ENCODE results near the gene GON4L. TPM values are rescaled to one million over a fixed set of nuclear protein-coding genes. Genes with fewer than 3 reads are reported as not detected.

Gene GON4L
- total RNA-seq, 4 donors from 2014 or later = 17.2 to 36.1 (median 19.9) TPM

DNA sequence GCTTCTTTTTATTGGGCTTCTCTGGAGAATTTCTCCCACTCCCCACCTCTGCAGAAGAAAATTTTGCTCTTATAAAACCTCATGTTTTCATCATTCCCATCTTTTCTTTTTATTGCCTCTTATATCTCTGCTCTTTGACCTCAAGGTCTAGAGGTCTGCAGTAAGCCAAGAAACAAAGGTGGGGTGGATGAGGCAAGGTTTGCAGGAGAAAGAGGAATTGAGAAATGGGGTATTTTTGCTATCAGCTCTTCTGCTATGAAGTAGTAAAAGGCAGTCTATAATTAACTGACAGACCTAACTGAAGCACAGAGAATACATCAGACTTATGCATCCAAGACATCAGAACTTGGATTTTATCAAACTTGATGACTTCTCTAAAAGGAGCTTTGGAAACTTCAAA is 25.2 kb upstream of the GON4L start:
- TF ChIP-seq, protein P1, sequence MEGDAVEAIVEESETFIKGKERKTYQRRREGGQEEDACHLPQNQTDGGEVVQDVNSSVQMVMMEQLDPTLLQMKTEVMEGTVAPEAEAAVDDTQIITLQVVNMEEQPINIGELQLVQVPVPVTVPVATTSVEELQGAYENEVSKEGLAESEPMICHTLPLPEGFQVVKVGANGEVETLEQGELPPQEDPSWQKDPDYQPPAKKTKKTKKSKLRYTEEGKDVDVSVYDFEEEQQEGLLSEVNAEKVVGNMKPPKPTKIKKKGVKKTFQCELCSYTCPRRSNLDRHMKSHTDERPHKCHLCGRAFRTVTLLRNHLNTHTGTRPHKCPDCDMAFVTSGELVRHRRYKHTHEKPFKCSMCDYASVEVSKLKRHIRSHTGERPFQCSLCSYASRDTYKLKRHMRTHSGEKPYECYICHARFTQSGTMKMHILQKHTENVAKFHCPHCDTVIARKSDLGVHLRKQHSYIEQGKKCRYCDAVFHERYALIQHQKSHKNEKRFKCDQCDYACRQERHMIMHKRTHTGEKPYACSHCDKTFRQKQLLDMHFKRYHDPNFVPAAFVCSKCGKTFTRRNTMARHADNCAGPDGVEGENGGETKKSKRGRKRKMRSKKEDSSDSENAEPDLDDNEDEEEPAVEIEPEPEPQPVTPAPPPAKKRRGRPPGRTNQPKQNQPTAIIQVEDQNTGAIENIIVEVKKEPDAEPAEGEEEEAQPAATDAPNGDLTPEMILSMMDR (IDR thresholded peaks at IDR 0.05 in 4 of 5, conservative IDR thresholded peaks at IDR 0.05 in 1 of 5) = no peak
- TF ChIP-seq POLR2A (IDR thresholded peaks at IDR 0.05) = no peak

DNA sequence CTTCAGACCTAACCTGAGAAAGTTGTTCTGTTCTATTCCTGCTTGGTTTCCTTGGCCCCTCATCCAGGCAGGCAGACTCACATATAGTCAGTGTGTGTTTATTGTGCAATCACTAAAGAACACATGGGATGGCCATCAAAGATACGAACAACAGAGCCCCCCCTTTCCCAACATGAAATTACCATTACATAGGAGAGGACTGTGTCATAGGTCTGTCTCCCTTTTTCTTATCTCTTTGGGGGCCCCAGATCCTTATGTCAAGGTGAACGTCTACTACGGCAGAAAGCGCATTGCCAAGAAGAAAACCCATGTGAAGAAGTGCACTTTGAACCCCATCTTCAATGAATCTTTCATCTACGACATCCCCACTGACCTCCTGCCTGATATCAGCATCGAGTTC is 23.9 kb upstream of the GON4L start:
- in situ Hi-C loops (cut with MboI; ENCODE audit: low sequenced_read_pairs in 4 of 4) = no loop called here
- H3K27me3 ChIP-seq = no peaks in the 10 kb centered on the region
- no peaks in the 10 kb centered on the region for H3K9me3 ChIP-seq
- DNase-seq (no peak), ATAC-seq (no peak)
- H3K27ac ChIP-seq = no peak overlapping the region
- intact Hi-C loops (cut with DNase I; ENCODE audit: low total_unique reads) = no loop called here
- H3K36me3 ChIP-seq = no peaks in the 10 kb centered on the region
- H3K4me3 ChIP-seq = no peak overlapping the region
- TF ChIP-seq POLR2A (IDR thresholded peaks at IDR 0.05) = no peak
- TF ChIP-seq, protein P1 (IDR thresholded peaks at IDR 0.05 in 4 of 5, conservative IDR thresholded peaks at IDR 0.05 in 1 of 5) = no peak
- H3K4me1 ChIP-seq = no peaks in the 10 kb centered on the region

More for the DNA sequence above, 25.2 kb upstream of the GON4L start:
- H3K9me3 ChIP-seq = no peaks in the 10 kb centered on the region
- ATAC-seq (no peak), DNase-seq (no peak)
- no peak overlapping the region for H3K27ac ChIP-seq
- no peaks in the 10 kb centered on the region for H3K36me3 ChIP-seq
- intact Hi-C loops (cut with DNase I; ENCODE audit: low total_unique reads) (no loop called here), in situ Hi-C loops (cut with MboI; ENCODE audit: low sequenced_read_pairs in 4 of 4) (no loop called here)
- no peak overlapping the region for H3K4me3 ChIP-seq
- H3K27me3 ChIP-seq = no peaks in the 10 kb centered on the region
- H3K4me1 ChIP-seq = no peaks in the 10 kb centered on the region

DNA sequence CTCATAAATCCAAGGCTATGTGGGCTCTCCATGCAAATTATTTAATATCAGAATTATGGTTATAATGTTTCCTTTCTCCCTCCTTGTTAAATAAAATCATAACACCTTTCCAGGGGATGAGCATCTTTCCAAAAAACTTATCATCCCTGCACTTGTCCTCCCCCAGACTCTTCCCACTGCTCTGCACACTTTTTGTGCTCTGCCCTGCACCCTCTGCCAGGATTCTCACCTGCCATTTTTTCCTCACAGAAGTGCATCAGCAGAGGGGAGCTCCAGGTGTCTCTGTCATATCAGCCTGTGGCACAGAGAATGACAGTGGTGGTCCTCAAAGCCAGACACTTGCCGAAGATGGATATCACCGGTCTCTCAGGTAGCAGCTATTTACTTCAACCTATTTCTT is 23.2 kb upstream of the GON4L start:
- ATAC-seq (no peak), DNase-seq (no peak)
- H3K27me3 ChIP-seq = no peaks in the 10 kb centered on the region
- intact Hi-C loops (cut with DNase I; ENCODE audit: low total_unique reads) = no loop called here
- no peaks in the 10 kb centered on the region for H3K9me3 ChIP-seq
- TF ChIP-seq POLR2A (IDR thresholded peaks at IDR 0.05) = no peak
- TF ChIP-seq, protein P1 (IDR thresholded peaks at IDR 0.05 in 4 of 5, conservative IDR thresholded peaks at IDR 0.05 in 1 of 5) = no peak
- in situ Hi-C loops (cut with MboI; ENCODE audit: low sequenced_read_pairs in 4 of 4) = no loop called here
- H3K4me1 ChIP-seq = no peaks in the 10 kb centered on the region
- no peaks in the 10 kb centered on the region for H3K36me3 ChIP-seq
- no peak overlapping the region for H3K27ac ChIP-seq
- no peak overlapping the region for H3K4me3 ChIP-seq

DNA sequence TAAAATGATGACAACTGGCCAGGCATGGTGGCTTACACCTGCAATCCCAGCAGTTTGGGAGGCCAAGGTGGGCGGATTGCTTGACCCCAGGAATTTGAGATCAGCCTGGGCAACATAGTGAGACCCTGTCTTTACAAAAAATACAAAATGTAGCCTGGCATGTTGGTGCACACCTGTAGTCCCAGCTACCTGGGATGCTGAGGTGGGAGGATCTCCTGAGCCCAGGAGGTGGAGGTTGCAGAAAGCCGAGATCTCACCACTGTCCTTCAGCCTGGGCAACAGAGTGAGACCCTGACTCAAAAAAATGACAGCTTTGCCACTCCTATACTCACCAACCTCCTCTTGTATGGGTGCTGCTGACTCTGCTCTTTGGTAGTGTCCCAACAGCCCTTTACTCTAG is 20.9 kb upstream of the GON4L start:
- no peak for DNase-seq
- Histone ChIP-seq H3K4me3 (no peak overlapping the region), H3K4me1 (no peaks in the 10 kb centered on the region), H3K36me3 (no peaks in the 10 kb centered on the region), H3K27me3 (no peaks in the 10 kb centered on the region), H3K9me3 (no peaks in the 10 kb centered on the region), H3K27ac (no peak overlapping the region)
- in situ Hi-C loops (cut with MboI; ENCODE audit: low sequenced_read_pairs in 4 of 4) (no loop called here), intact Hi-C loops (cut with DNase I; ENCODE audit: low total_unique reads) (no loop called here)
- no peak for ATAC-seq
- TF ChIP-seq, protein P1 (IDR thresholded peaks at IDR 0.05 in 4 of 5, conservative IDR thresholded peaks at IDR 0.05 in 1 of 5) = no peak
- no peak for TF ChIP-seq POLR2A (IDR thresholded peaks at IDR 0.05)

DNA sequence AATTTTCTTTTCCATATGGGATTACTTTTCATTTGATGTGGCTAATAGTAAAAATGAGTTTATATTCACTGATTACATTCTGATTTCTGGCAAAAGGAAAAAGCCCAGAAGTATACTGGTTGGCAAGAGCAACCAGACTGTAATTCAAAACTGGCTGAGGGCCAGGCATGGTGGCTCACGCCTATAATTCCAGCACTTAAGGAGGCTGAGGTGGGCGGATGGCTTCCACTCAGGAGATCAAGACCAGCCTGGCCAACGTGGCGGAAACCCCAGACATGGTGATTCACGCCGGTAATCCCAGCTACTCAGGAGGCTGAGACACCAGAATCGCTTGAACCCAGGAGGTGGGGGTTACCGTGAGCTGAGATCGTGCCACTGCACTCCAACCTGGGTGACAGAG is 16.8 kb upstream of the GON4L start:
- in situ Hi-C loops (cut with MboI; ENCODE audit: low sequenced_read_pairs in 4 of 4) (no loop called here), intact Hi-C loops (cut with DNase I; ENCODE audit: low total_unique reads) (no loop called here)
- Histone ChIP-seq H3K27me3 (no peaks in the 10 kb centered on the region), H3K4me3 (no peak overlapping the region), H3K36me3 (no peaks in the 10 kb centered on the region), H3K9me3 (no peaks in the 10 kb centered on the region), H3K4me1 (no peaks in the 10 kb centered on the region), H3K27ac (no peak overlapping the region)
- TF ChIP-seq, protein P1 (IDR thresholded peaks at IDR 0.05 in 4 of 5, conservative IDR thresholded peaks at IDR 0.05 in 1 of 5) = no peak
- no peak for TF ChIP-seq POLR2A (IDR thresholded peaks at IDR 0.05)
- DNase-seq (no peak), ATAC-seq (no peak)
